DOHH2 (cell line): Measurements from ENCODE around the gene FOXG1.

Experiments
- H3F3A ChIP-seq: fragments of 200-600 bp; sonication (generic), shearing (Covaris generic); 2 replicates; pipeline ENCODE4 v1.6.0; 2016; ENCODE audit warnings: antibody characterized with exemption, mild to moderate bottlenecking; ENCODE audit not compliant: control insufficient read depth, insufficient read depth
- H3K27ac ChIP-seq: fragments of 200-600 bp; sonication (generic); 2 replicates; pipeline ENCODE4 v1.5.1; 2014; ENCODE audit warnings: low read depth, mild to moderate bottlenecking, low read length, moderate library complexity
- H3K27me3 ChIP-seq: fragments of 200-600 bp; sonication (generic); 2 replicates; pipeline ENCODE4 v1.6.1; 2014; ENCODE audit warnings: mild to moderate bottlenecking, low read length, mixed read lengths; ENCODE audit not compliant: control insufficient read depth
- H3K36me3 ChIP-seq: fragments of 200-600 bp; sonication (generic); 2 replicates; pipeline ENCODE4 v1.6.1; 2014; ENCODE audit warnings: mild to moderate bottlenecking, low read length, moderate library complexity, mixed read lengths; ENCODE audit not compliant: control insufficient read depth
- H3K4me1 ChIP-seq: fragments of 200-600 bp; sonication (generic); 2 replicates; pipeline ENCODE4 v1.6.1; 2014; ENCODE audit warnings: mild to moderate bottlenecking, low read length, mixed read lengths; ENCODE audit not compliant: control insufficient read depth
- H3K4me2 ChIP-seq: fragments of 200-600 bp; sonication (generic); 2 replicates; pipeline ENCODE4 v1.6.0; 2014; ENCODE audit warnings: mild to moderate bottlenecking, low read length, moderate library complexity
- H3K4me3 ChIP-seq: fragments of 200-600 bp; sonication (generic); 2 replicates; pipeline ENCODE4 v1.5.1; 2014; ENCODE audit warnings: mild to moderate bottlenecking, low read length, mixed read lengths
- H3K79me2 ChIP-seq: fragments of 200-600 bp; sonication (generic); 2 replicates; pipeline ENCODE4 v1.6.1; 2014; ENCODE audit warnings: mild to moderate bottlenecking, low read length, mixed read lengths; ENCODE audit not compliant: control insufficient read depth
- H3K9me2 ChIP-seq: fragments of 200-600 bp; sonication (generic); replicated peaks from 2 replicates; pipeline ENCODE4 v1.6.1; 2014; ENCODE audit warnings: mild to moderate bottlenecking, low read length, mixed read lengths; ENCODE audit not compliant: control insufficient read depth
- H3K9me3 ChIP-seq: fragments of 200-600 bp; sonication (generic); 2 replicates; pipeline ENCODE4 v1.6.1; 2014; ENCODE audit warnings: antibody characterized with exemption, low read length, mixed read lengths; ENCODE audit not compliant: control insufficient read depth, insufficient read depth
- H4K20me1 ChIP-seq: fragments of 200-600 bp; sonication (generic); 2 replicates; pipeline ENCODE4 v1.6.0; 2014; ENCODE audit warnings: low read depth, mild to moderate bottlenecking, antibody characterized with exemption, low read length, moderate library complexity; ENCODE audit not compliant: control insufficient read depth, insufficient read depth
- EZH2phosphoT487 ChIP-seq: fragments of 200-600 bp; sonication (generic); IDR thresholded peaks from 2 replicates; pipeline ENCODE4 v1.6.1; 2017; ENCODE audit warnings: borderline replicate concordance, mild to moderate bottlenecking, antibody characterized with exemption, low read length, moderate library complexity, mixed read lengths
- TF ChIP-seq, protein P1 (sequence below): fragments of 200-600 bp; sonication (generic); IDR thresholded peaks from one replicate; pipeline ENCODE4 v1.5.1; 2014; ENCODE audit warnings: antibody characterized with exemption, mild to moderate bottlenecking, low read depth, low read length; ENCODE audit not compliant: poor library complexity, severe bottlenecking

Gene FOXG1

DNA sequence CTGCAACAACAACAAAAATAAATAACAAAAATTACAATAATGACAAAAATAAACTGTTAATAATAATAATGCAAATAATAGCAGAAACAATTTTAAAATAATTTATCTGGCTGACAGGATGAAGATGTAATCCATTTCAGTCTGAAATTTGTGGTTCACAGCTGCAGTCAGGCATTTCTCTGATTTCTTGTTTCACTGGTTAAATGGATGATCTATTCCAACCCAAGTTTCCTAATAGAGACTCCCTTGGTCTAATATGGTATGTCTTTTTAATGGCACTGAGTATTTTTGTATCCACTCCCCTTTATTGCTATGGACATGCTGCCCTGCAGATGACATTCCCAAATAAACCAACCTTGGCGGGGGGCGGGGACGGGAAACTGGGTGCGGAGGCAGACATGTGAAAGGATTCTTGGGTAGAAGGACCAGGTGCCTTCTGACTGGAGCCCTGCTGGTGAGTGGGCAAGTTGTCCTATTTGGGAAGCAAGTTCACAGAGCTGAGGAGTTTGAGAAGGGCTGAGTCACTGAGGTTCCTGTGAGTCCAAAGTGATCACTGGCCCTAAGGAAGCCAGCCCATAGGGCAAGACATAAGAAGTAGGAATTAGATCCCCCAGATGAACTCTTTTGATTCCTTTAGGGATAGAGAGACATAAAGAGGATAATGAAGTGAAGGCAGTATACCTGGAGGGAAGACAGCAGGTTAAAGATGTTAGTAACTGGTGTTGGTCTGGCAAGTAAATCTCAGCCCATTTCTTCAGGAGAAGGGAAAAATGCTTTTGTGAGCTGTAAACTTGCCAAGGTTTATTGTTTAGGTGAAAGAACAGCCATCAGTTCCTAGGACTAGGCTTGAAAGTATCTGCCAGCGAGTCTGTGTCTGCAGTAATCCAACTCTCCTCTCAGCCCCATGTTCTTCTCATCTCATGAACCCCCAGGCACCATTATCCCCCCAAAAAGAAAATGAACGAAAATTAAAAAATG is 14.5 kb downstream of the FOXG1 start:
- Histone ChIP-seq H3K79me2 (no peaks in the 10 kb centered on the region), H3F3A (no peaks in the 10 kb centered on the region), H3K4me1 (no peaks in the 10 kb centered on the region), H3K27ac (no peak overlapping the region), H3K27me3 (no peaks in the 10 kb centered on the region), H3K4me3 (no peak overlapping the region), H4K20me1 (no peaks in the 10 kb centered on the region), H3K36me3 (no peaks in the 10 kb centered on the region), H3K4me2 (no peak overlapping the region), H3K9me2 (no peaks in the 10 kb centered on the region; the same call in 1 of the 2 replicates), H3K9me3 (no peaks in the 10 kb centered on the region; the same call in 1 of the 2 replicates)
- TF ChIP-seq, protein P1, sequence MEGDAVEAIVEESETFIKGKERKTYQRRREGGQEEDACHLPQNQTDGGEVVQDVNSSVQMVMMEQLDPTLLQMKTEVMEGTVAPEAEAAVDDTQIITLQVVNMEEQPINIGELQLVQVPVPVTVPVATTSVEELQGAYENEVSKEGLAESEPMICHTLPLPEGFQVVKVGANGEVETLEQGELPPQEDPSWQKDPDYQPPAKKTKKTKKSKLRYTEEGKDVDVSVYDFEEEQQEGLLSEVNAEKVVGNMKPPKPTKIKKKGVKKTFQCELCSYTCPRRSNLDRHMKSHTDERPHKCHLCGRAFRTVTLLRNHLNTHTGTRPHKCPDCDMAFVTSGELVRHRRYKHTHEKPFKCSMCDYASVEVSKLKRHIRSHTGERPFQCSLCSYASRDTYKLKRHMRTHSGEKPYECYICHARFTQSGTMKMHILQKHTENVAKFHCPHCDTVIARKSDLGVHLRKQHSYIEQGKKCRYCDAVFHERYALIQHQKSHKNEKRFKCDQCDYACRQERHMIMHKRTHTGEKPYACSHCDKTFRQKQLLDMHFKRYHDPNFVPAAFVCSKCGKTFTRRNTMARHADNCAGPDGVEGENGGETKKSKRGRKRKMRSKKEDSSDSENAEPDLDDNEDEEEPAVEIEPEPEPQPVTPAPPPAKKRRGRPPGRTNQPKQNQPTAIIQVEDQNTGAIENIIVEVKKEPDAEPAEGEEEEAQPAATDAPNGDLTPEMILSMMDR, result no peak
- no peak for TF ChIP-seq EZH2phosphoT487

DNA sequence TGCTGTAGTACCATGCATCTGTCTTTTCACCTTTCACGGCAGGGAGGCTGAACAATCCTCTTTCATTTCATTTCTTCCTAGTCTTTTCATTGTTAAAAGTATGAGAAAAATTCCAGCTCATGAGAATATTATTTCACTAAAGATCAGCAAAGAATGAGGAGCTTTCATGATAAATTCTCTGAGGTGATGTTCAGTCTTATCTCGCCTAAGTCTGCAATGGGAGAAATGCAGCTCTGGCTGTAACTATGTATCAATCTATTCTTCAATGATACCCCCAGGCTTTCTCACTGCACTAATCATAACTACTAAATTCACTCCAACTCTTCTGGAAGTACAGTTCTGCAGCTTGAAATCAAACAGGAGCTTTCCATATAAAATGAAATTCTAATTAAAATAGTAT is 15.7 kb downstream of the FOXG1 start:
- no peaks in the 10 kb centered on the region for H4K20me1 ChIP-seq
- no peak overlapping the region for H3K4me2 ChIP-seq
- no peaks in the 10 kb centered on the region for H3K4me1 ChIP-seq
- no peaks in the 10 kb centered on the region for H3K79me2 ChIP-seq
- H3K9me3 ChIP-seq, result no peaks in the 10 kb centered on the region; the same call in 1 of the 2 replicates
- H3K27me3 ChIP-seq, result no peaks in the 10 kb centered on the region
- no peak overlapping the region for H3K4me3 ChIP-seq
- no peaks in the 10 kb centered on the region; the same call in 1 of the 2 replicates for H3K9me2 ChIP-seq
- TF ChIP-seq, protein P1, result no peak
- no peak for TF ChIP-seq EZH2phosphoT487
- no peaks in the 10 kb centered on the region for H3F3A ChIP-seq
- no peaks in the 10 kb centered on the region for H3K36me3 ChIP-seq
- no peak overlapping the region for H3K27ac ChIP-seq

DNA sequence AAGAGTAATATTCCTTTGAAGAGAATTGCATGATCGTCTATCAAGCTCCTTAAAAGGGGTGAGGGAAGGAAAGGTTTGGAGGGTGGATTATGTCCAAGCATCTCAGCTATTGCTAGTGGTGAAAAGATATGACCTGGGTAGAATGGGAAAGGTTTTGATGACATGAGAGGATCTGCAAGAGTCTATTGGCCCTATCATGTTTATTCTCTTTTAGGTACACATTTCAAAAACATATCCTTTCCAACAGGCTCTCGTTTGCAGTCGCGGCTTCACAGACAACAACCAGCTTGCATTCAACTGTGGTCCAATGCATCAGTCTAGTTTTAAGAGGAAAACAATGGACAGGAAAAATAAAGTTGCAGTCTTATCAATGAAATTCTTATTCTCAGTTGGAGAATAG is 17.1 kb downstream of the FOXG1 start:
- no peaks in the 10 kb centered on the region for H3K27me3 ChIP-seq
- no peaks in the 10 kb centered on the region for H3F3A ChIP-seq
- H3K9me3 ChIP-seq, result no peaks in the 10 kb centered on the region; the same call in 1 of the 2 replicates
- H3K4me2 ChIP-seq, result no peak overlapping the region
- H3K4me3 ChIP-seq, result no peak overlapping the region
- TF ChIP-seq, protein P1, result no peak
- no peak for TF ChIP-seq EZH2phosphoT487
- no peaks in the 10 kb centered on the region for H4K20me1 ChIP-seq
- H3K4me1 ChIP-seq, result no peaks in the 10 kb centered on the region
- no peaks in the 10 kb centered on the region for H3K36me3 ChIP-seq
- no peaks in the 10 kb centered on the region for H3K79me2 ChIP-seq
- no peaks in the 10 kb centered on the region; the same call in 1 of the 2 replicates for H3K9me2 ChIP-seq
- no peak overlapping the region for H3K27ac ChIP-seq
